GM12875 (cell line): ENCODE data around the gene MS4A3.
"Not testable (repeated sequence)": the region's sequence is repeated elsewhere in the genome, so short reads cannot be mapped to it uniquely, and the experiment has no call there.

Source experiments
- H3K4me3 ChIP-seq: one replicate; pipeline ENCODE4 v1.5.1; 2011; ENCODE audit warnings: low read depth, low read length, control low read depth
- TF ChIP-seq, protein P1 (sequence below): IDR thresholded peaks from 2 replicates; pipeline ENCODE4 v1.5.1; 2011; ENCODE audit warnings: low read depth, mild to moderate bottlenecking, control low read depth, inconsistent platforms, low read length, moderate library complexity, borderline replicate concordance; ENCODE audit not compliant: insufficient read depth

The MS4A3 gene, protein sequence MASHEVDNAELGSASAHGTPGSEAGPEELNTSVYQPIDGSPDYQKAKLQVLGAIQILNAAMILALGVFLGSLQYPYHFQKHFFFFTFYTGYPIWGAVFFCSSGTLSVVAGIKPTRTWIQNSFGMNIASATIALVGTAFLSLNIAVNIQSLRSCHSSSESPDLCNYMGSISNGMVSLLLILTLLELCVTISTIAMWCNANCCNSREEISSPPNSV

DNA sequence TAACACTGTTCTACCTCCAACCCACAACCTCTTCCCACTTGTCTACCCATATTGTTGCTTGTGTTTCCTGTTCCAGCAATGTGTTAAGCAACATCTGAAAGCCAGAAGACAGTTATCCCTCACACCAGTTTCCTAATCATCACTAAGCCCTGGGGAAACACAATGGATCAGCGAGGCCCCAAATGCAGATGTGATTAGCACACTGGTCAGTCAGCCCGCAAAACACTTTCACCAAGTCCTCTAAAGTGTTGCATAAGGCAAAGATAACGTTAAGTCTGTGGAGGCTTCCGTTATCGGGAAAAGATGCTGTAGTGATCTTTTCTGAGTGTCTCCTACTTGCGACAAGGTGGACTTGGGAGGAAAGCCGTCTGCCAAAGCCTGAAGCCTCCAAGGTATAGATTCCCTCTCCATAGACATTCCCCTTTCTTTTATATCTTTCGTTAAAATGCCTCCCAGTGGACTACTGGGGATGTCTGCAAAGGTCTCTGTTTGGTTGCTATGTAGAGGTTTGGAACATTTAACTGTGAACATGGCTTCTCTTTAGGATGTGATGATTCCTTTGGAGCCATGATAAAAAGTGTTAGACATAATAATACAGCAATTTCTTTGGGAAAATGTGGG is at the start of gene MS4A3:
Gene MS4A3, plus strand, starts transcription at position 317 of the 621 bp plus-strand sequence. CDS start 4,496 bp downstream, outside the sequence.
- no peak within 1 kb of the TSS for H3K4me3 ChIP-seq
- TF ChIP-seq, protein P1, sequence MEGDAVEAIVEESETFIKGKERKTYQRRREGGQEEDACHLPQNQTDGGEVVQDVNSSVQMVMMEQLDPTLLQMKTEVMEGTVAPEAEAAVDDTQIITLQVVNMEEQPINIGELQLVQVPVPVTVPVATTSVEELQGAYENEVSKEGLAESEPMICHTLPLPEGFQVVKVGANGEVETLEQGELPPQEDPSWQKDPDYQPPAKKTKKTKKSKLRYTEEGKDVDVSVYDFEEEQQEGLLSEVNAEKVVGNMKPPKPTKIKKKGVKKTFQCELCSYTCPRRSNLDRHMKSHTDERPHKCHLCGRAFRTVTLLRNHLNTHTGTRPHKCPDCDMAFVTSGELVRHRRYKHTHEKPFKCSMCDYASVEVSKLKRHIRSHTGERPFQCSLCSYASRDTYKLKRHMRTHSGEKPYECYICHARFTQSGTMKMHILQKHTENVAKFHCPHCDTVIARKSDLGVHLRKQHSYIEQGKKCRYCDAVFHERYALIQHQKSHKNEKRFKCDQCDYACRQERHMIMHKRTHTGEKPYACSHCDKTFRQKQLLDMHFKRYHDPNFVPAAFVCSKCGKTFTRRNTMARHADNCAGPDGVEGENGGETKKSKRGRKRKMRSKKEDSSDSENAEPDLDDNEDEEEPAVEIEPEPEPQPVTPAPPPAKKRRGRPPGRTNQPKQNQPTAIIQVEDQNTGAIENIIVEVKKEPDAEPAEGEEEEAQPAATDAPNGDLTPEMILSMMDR: no peak

DNA sequence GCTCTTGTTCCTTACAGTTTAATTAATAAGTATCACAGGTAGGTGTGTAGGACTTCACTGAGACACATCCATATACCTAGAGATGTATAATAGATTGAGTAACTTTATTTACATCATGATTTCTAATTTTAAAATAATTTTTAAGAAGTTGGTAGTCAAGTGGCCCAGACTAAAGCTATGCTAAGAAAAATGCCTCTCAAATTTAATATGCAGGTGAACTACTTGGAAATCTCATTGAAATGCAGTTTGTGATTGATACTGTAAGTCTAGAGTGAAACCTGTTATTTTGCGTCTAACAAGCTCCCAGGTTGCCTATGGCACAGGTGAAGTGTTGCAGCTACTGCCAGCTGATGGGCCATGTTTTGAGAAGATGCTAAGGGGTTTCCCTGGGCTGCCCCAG is 39.6 kb upstream of the MS4A3 start, which contains the start of gene OOSP4B:
Gene OOSP4B, plus strand, starts transcription at position 301 of the 400 bp plus-strand sequence.
- no peak within 1 kb of the TSS for H3K4me3 ChIP-seq
- TF ChIP-seq, protein P1: no peak

DNA sequence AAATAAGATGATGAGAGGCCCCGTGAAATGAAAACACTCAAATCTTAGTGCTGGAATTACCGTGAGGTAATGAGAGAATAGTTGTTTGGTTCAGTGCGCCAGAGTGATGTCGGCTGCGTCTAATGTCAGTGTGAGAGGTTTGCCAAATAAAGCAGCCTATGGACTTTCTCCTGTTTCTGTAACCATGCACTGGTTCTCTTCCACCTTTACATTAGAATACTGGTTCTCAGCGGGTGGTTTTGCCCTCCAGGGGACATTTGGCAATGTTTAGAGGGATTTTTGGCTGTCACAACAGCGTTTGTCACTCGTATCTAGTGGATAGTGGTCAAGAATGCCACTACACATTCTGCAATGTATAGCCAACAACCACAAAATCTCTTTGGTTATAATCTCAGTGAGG is 38.4 kb upstream of the MS4A3 start:
- TF ChIP-seq, protein P1: no peak
- H3K4me3 ChIP-seq: no peak overlapping the region

DNA sequence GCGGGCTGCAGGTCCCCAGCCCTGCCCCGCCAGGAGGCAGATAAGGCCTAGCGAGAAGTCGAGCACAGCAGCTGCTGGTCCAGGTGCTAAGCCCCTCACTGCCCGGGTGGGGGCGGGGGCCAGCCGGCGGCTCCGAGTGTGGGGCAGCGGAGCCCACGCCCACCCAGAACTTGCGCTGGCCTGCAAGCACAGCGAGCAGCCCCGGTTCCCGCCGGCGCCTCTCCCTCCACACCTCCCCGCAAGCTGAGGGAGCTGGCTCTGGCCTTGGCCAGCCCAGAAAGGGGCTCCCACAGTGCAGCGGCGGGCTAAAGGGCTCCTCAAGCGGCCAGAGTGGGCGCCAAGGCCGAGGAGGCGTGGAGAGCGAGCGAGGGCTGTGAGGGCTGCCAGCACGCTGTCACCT is 36.1 kb upstream of the MS4A3 start:
- H3K4me3 ChIP-seq: not testable (repeated sequence)

DNA sequence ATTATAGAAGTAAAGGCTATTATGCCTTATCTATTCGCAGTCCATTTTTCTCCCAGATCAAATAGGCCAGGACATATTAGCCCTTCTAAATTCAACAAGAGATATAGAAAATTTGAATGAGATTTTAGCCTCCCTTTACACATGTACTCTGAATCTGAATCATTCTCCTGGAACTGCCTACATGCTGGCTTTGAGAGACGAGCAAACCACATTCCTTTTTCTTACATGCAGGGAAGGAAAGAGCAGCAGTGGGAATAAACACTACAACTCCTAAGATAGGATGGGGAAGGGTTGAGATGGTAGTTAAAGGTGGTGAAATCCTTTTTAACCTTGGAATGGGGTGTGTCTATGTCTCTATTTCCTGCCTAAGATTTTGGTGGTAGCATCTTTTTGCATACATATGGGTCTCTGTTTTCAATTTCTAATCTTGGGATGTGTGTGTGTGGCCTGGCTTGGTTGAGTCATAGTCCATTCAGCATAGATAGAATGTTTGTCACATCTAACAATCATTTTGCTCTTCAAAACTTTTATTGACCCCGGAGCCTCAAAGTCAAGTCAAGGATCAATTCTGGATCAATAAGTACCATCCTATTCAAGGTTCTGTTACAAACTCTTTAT is 27.3 kb upstream of the MS4A3 start:
- TF ChIP-seq, protein P1: no peak
- no peak overlapping the region for H3K4me3 ChIP-seq

DNA sequence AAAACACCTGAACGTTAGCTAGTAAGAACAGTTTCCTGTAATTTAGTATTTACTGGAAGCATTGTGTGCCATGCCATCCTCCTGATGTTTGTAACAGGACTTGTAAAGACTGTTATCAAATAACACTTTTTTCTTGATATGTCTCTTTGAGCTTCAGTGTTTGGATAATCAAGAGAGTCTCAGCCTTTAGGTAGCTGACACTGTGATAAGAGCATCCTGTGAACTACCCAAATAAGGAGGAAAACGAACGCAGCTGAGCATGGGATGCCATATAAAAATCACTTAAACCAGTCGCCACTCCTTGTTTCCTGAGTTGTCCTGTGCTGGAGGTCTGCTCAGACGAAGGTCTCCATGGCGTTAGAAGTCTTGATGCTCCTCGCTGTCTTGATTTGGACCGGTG is 16.4 kb upstream of the MS4A3 start, which contains the start of gene OOSP2:
Gene OOSP2, plus strand, starts transcription at position 301 of the 400 bp plus-strand sequence. Its CDS starts 51 bp downstream, at position 352.
- no peak within 1 kb of the TSS for H3K4me3 ChIP-seq
- TF ChIP-seq, protein P1: no peak

DNA sequence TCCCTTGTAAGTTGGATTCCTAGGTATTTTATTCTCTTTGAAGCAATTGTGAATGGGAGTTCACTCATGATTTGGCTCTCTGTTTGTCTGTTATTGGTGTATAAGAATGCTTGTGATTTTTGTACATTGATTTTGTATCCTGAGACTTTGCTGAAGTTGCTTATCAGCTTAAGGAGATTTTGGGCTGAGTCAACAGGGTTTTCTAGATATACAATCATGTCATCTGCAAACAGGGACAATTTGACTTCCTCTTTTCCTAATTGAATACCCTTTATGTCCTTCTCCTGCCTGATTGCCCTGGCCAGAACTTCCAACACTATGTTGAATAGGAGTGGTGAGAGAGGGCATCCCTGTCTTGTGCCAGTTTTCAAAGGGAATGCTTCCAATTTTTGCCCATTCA is 6.0 kb upstream of the MS4A3 start:
- not testable (repeated sequence) for H3K4me3 ChIP-seq

DNA sequence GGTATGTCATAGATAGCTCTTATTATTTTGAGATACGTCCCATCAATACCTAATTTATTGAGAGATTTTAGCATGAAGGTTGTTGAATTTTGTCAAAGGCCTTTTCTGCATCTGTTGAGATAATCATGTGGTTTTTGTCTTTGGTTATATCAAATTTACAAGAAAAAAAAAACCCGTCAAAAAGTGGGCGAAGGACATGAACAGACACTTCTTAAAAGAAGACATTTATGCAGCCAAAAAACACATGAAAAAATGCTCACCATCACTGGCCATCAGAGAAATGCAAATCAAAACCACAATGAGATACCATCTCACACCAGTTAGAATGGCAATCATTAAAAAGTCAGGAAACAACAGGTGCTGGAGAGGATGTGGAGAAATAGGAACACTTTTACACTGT is 5.6 kb upstream of the MS4A3 start:
- not testable (repeated sequence) for H3K4me3 ChIP-seq
